ENCODE data around the gene ARMC3.
"Not testable (repeated sequence)": the region's sequence is repeated elsewhere in the genome, so short reads cannot be mapped to it uniquely, and the experiment has no call there.

ARMC3 gene

GRCh38 chr10:22899307-22899706 lies 28.5 kb upstream of the ARMC3 start:
- H3K4me3 ChIP-seq (replicated peaks; ENCODE audit: insufficient read depth, low read length), result no peak overlapping the region
- no peak for TF ChIP-seq POLR2AphosphoS5 (IDR thresholded peaks at IDR 0.05; ENCODE audit: low read depth)
- no peak for TF ChIP-seq REST (IDR thresholded peaks at IDR 0.05; ENCODE audit: insufficient replicate concordance, low read depth)
- no peak for TF ChIP-seq GABPA (IDR thresholded peaks at IDR 0.05; ENCODE audit: low read depth)
- no peak for TF ChIP-seq SPI1 (IDR thresholded peaks at IDR 0.05; ENCODE audit: borderline replicate concordance, low read depth)
- no peak for TF ChIP-seq CTCF (IDR thresholded peaks at IDR 0.05; ENCODE audit: insufficient read depth, low read length)
- no peaks in the 10 kb centered on the region for H3K27me3 ChIP-seq (ENCODE audit: insufficient read depth, poor library complexity, severe bottlenecking)
- no peak for DNase-seq (ENCODE audit: low read depth in 1 of 2, low spot score in 1 of 2)
- H3K27ac ChIP-seq (replicated peaks), result no peak overlapping the region

- no peak overlapping the region for H3K4me3 ChIP-seq (replicated peaks; ENCODE audit: insufficient read depth, low read length)
- TF ChIP-seq GABPA (IDR thresholded peaks at IDR 0.05; ENCODE audit: low read depth), result no peak
- TF ChIP-seq SPI1 (IDR thresholded peaks at IDR 0.05; ENCODE audit: borderline replicate concordance, low read depth), result no peak
- TF ChIP-seq POLR2AphosphoS5 (IDR thresholded peaks at IDR 0.05; ENCODE audit: low read depth), result no peak
- TF ChIP-seq CTCF (IDR thresholded peaks at IDR 0.05; ENCODE audit: insufficient read depth, low read length), result no peak
- TF ChIP-seq REST (IDR thresholded peaks at IDR 0.05; ENCODE audit: insufficient replicate concordance, low read depth), result no peak
- no peak for DNase-seq (ENCODE audit: low read depth in 1 of 2, low spot score in 1 of 2)
- H3K27me3 ChIP-seq (ENCODE audit: insufficient read depth, poor library complexity, severe bottlenecking), result no peaks in the 10 kb centered on the region
- H3K27ac ChIP-seq (replicated peaks), result no peak overlapping the region
These were observed 28.1 kb upstream of the ARMC3 start for GRCh38 chr10:22899775-22900174.

GRCh38 chr10:22900841-22901601 lies 26.8 kb upstream of the ARMC3 start:
- no peak overlapping the region for H3K27ac ChIP-seq (replicated peaks)
- TF ChIP-seq REST (IDR thresholded peaks at IDR 0.05; ENCODE audit: insufficient replicate concordance, low read depth) (no peak), GABPA (IDR thresholded peaks at IDR 0.05; ENCODE audit: low read depth) (no peak), SPI1 (IDR thresholded peaks at IDR 0.05; ENCODE audit: borderline replicate concordance, low read depth) (no peak), CTCF (IDR thresholded peaks at IDR 0.05; ENCODE audit: insufficient read depth, low read length) (no peak), POLR2AphosphoS5 (IDR thresholded peaks at IDR 0.05; ENCODE audit: low read depth) (no peak)
- H3K27me3 ChIP-seq (ENCODE audit: insufficient read depth, poor library complexity, severe bottlenecking), result no peaks in the 10 kb centered on the region
- no peak overlapping the region for H3K4me3 ChIP-seq (replicated peaks; ENCODE audit: insufficient read depth, low read length)
- DNase-seq (ENCODE audit: low read depth in 1 of 2, low spot score in 1 of 2), result no peak

GRCh38 chr10:22902147-22902546 lies 25.7 kb upstream of the ARMC3 start:
- DNase-seq (ENCODE audit: low read depth in 1 of 2, low spot score in 1 of 2); H3K27ac ChIP-seq (replicated peaks): not testable (repeated sequence)

More at GRCh38 chr10:22902147-22902546, 25.7 kb upstream of the ARMC3 start:
- H3K4me3 ChIP-seq (replicated peaks; ENCODE audit: insufficient read depth, low read length); H3K27me3 ChIP-seq (ENCODE audit: insufficient read depth, poor library complexity, severe bottlenecking): not testable (repeated sequence)

Data from HL-60 (cell line).